ENCODE measurements around the gene ANKRD27.

Gene ANKRD27

GRCh38 chr19:32691291-32691951 lies 16.4 kb upstream of the ANKRD27 start, which contains the start of gene NUDT19:
NUDT19 (plus strand) TSS chr19:32691821; CDS start chr19:32691961, 140 bp downstream.
- H3K4me3 ChIP-seq (ENCODE audit: low read depth, low read length) = peak within 1 kb of the TSS; percentile 37

- H3K4me3 ChIP-seq (ENCODE audit: low read depth, low read length) = no peak overlapping the region
Observed at GRCh38 chr19:32688311-32688710, 13.3 kb upstream of the ANKRD27 start.

GRCh38 chr19:32687681-32688080 lies 12.7 kb upstream of the ANKRD27 start:
- H3K4me3 ChIP-seq (ENCODE audit: low read depth, low read length) = no peak overlapping the region

GRCh38 chr19:32686847-32687475 lies 12.0 kb upstream of the ANKRD27 start:
- no peak overlapping the region for H3K4me3 ChIP-seq (ENCODE audit: low read depth, low read length)

GRCh38 chr19:32682317-32682716 lies 7.3 kb upstream of the ANKRD27 start:
- H3K4me3 ChIP-seq (ENCODE audit: low read depth, low read length) = no peak overlapping the region

GRCh38 chr19:32680986-32681385 lies 6.0 kb upstream of the ANKRD27 start:
- H3K4me3 ChIP-seq (ENCODE audit: low read depth, low read length) = no peak overlapping the region

- H3K4me3 ChIP-seq (ENCODE audit: low read depth, low read length) = no peak overlapping the region
Observed at GRCh38 chr19:32677657-32678056, 2.7 kb upstream of the ANKRD27 start.

- no peak overlapping the region for H3K4me3 ChIP-seq (ENCODE audit: low read depth, low read length)
Observed at GRCh38 chr19:32676895-32677359, 1.9 kb upstream of the ANKRD27 start.

- H3K4me3 ChIP-seq (ENCODE audit: low read depth, low read length) = peak overlapping the region; percentile 20
Observed at GRCh38 chr19:32676186-32676894, 1.4 kb upstream of the ANKRD27 start.

- H3K4me3 ChIP-seq (ENCODE audit: low read depth, low read length) = peak within 1 kb of the TSS; percentile 76
Observed at GRCh38 chr19:32675720-32676185, 773 bp upstream of the ANKRD27 start, which contains the start of gene RGS9BP. RGS9BP (plus strand) TSS chr19:32675848; CDS start chr19:32676264, 416 bp downstream.

GRCh38 chr19:32674153-32674930 lies 638 bp downstream of the ANKRD27 start:
- H3K4me3 ChIP-seq (ENCODE audit: low read depth, low read length) = peak overlapping the region; percentile 76

- no peak overlapping the region for H3K4me3 ChIP-seq (ENCODE audit: low read depth, low read length)
Observed at GRCh38 chr19:32673573-32673972, 1.4 kb downstream of the ANKRD27 start.

GRCh38 chr19:32672841-32673240 lies 2.1 kb downstream of the ANKRD27 start:
- no peak overlapping the region for H3K4me3 ChIP-seq (ENCODE audit: low read depth, low read length)

GRCh38 chr19:32671883-32672593 lies 2.9 kb downstream of the ANKRD27 start:
- H3K4me3 ChIP-seq (ENCODE audit: low read depth, low read length) = no peak overlapping the region

- H3K4me3 ChIP-seq (ENCODE audit: low read depth, low read length) = no peak overlapping the region
Observed at GRCh38 chr19:32669310-32669709, 5.7 kb downstream of the ANKRD27 start.

GRCh38 chr19:32666084-32666483 lies 8.9 kb downstream of the ANKRD27 start:
- no peak overlapping the region for H3K4me3 ChIP-seq (ENCODE audit: low read depth, low read length)

- no peak overlapping the region for H3K4me3 ChIP-seq (ENCODE audit: low read depth, low read length)
Observed at GRCh38 chr19:32662186-32662585, 12.8 kb downstream of the ANKRD27 start.

- no peak overlapping the region for H3K4me3 ChIP-seq (ENCODE audit: low read depth, low read length)
Observed at GRCh38 chr19:32661318-32661717, 13.7 kb downstream of the ANKRD27 start.

GRCh38 chr19:32658527-32658926 lies 16.5 kb downstream of the ANKRD27 start:
- H3K4me3 ChIP-seq (ENCODE audit: low read depth, low read length) = no peak overlapping the region

GRCh38 chr19:32658075-32658474 lies 16.9 kb downstream of the ANKRD27 start:
- H3K4me3 ChIP-seq (ENCODE audit: low read depth, low read length) = no peak overlapping the region
